ENCODE measurements around the gene FAM222B.
"Not testable (repeated sequence)": the region's sequence is repeated elsewhere in the genome, so short reads cannot be mapped to it uniquely, and the experiment has no call there.

FAM222B gene

GRCh38 chr17:28733346-28733745 lies 109.2 kb downstream of the FAM222B start:
- H3K9ac ChIP-seq (ENCODE audit: low read depth in 1 of 2, low read length in 2 of 2), result no peak overlapping the region
- H3K4me1 ChIP-seq (ENCODE audit: control insufficient read depth in 2 of 2, insufficient read depth in 2 of 2, low read length in 2 of 2), result peaks cover 7 to 12% of the 10 kb centered on the region in 2 donors
- no peaks in the 10 kb centered on the region for H3K36me3 ChIP-seq (ENCODE audit: control insufficient read depth in 2 of 2, insufficient read depth in 2 of 2, low read length in 2 of 2)
- no peaks in the 10 kb centered on the region for H3K27me3 ChIP-seq (ENCODE audit: control insufficient read depth in 2 of 2, insufficient read depth in 2 of 2, low read length in 2 of 2)
- H3K4me3 ChIP-seq (ENCODE audit: low read length in 2 of 2), result no peak overlapping the region
- no peak overlapping the region for H3K27ac ChIP-seq (ENCODE audit: low read depth in 2 of 2, low read length in 2 of 2)
- no peaks in the 10 kb centered on the region for H3K9me3 ChIP-seq (ENCODE audit: control insufficient read depth in 2 of 2, low read length in 2 of 2)

GRCh38 chr17:28729950-28730330 lies 112.7 kb downstream of the FAM222B start:
- peak overlapping the region in 1 of 2 donors; percentile 59 for H3K9ac ChIP-seq (ENCODE audit: low read depth in 1 of 2, low read length in 2 of 2)
- peak overlapping the region; percentile 99 for H3K27ac ChIP-seq (ENCODE audit: low read depth in 2 of 2, low read length in 2 of 2)
- H3K9me3 ChIP-seq (ENCODE audit: control insufficient read depth in 2 of 2, low read length in 2 of 2), result no peaks in the 10 kb centered on the region
- H3K4me1 ChIP-seq (ENCODE audit: control insufficient read depth in 2 of 2, insufficient read depth in 2 of 2, low read length in 2 of 2), result peaks cover 25 to 31% of the 10 kb centered on the region in 2 donors
- H3K27me3 ChIP-seq (ENCODE audit: control insufficient read depth in 2 of 2, insufficient read depth in 2 of 2, low read length in 2 of 2), result no peaks in the 10 kb centered on the region
- peaks cover 0 to 2% of the 10 kb centered on the region in 2 donors for H3K36me3 ChIP-seq (ENCODE audit: control insufficient read depth in 2 of 2, insufficient read depth in 2 of 2, low read length in 2 of 2)
- H3K4me3 ChIP-seq (ENCODE audit: low read length in 2 of 2), result peak overlapping the region; percentile 55 to 91

- Histone ChIP-seq H3K27me3 (ENCODE audit: control insufficient read depth in 2 of 2, insufficient read depth in 2 of 2, low read length in 2 of 2) (no peaks in the 10 kb centered on the region), H3K27ac (ENCODE audit: low read depth in 2 of 2, low read length in 2 of 2) (peak within 1 kb of the TSS; percentile 99), H3K4me3 (ENCODE audit: low read length in 2 of 2) (peak within 1 kb of the TSS; percentile 91), H3K9me3 (ENCODE audit: control insufficient read depth in 2 of 2, low read length in 2 of 2) (no peaks in the 10 kb centered on the region), H3K9ac (ENCODE audit: low read depth in 1 of 2, low read length in 2 of 2) (peak within 1 kb of the TSS; percentile 96 to 99), H3K36me3 (ENCODE audit: control insufficient read depth in 2 of 2, insufficient read depth in 2 of 2, low read length in 2 of 2) (peaks cover 10 to 16% of the 10 kb centered on the region in 2 donors), H3K4me1 (ENCODE audit: control insufficient read depth in 2 of 2, insufficient read depth in 2 of 2, low read length in 2 of 2) (peaks cover 33 to 39% of the 10 kb centered on the region in 2 donors)
These were observed 114.0 kb downstream of the FAM222B start, which contains the start of gene NEK8 for GRCh38 chr17:28728364-28729200. Gene NEK8, plus strand, starts transcription at chr17:28728788. Its CDS starts 26 bp downstream, at chr17:28728814.

DNA sequence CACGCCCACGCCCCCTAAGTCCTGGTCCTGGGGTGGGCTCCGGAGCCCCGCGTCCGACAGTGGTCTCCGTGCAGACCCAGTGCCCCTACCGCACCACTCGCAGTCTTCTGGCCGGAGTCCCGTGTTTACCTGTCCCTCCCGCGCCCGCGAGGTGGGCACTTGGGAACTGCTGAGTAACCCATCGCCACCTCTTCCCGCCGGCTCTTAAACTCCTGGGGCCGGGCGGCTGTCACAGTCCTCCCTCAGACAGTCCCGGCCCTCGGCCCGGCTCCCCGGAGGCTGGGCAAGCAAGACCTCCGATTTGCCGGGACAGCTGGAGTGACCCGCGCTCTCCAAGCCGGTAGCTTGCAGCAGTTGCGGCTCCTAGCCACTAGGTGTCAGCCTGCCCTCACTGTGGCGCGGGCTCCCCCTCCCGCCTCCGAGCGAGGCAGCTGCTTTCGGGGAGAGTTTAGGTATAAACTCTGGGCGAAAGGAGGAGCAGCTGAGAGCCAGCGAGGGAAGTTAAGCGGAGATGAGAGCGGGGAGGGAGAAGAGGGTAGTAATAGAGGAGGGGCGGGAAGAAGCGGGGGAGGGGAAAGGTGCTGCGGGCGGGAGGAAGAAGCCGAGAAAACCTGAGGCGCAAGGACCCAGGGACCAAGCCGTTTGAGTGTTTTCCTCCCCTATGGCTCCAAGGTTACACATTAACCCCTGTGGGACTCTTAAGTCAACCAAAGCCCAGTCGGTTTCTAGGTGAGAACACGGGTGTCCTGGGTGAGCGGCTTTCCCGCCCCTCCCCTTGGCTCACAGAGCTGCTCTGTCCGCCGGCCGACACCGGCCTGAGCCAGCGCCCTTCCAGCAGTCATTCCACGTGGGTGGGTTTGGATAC lies 115.7 kb downstream of the FAM222B start:
- Histone ChIP-seq H3K27ac (ENCODE audit: low read depth in 2 of 2, low read length in 2 of 2) (peak overlapping the region; percentile 99), H3K4me1 (ENCODE audit: control insufficient read depth in 2 of 2, insufficient read depth in 2 of 2, low read length in 2 of 2) (peaks cover 39 to 47% of the 10 kb centered on the region in 2 donors), H3K9ac (ENCODE audit: low read depth in 1 of 2, low read length in 2 of 2) (peak overlapping the region; percentile 96 to 99), H3K9me3 (ENCODE audit: control insufficient read depth in 2 of 2, low read length in 2 of 2) (no peaks in the 10 kb centered on the region), H3K36me3 (ENCODE audit: control insufficient read depth in 2 of 2, insufficient read depth in 2 of 2, low read length in 2 of 2) (peaks cover 24 to 31% of the 10 kb centered on the region in 2 donors), H3K27me3 (ENCODE audit: control insufficient read depth in 2 of 2, insufficient read depth in 2 of 2, low read length in 2 of 2) (no peaks in the 10 kb centered on the region), H3K4me3 (ENCODE audit: low read length in 2 of 2) (peak overlapping the region; percentile 82 to 91)

- H3K4me1 ChIP-seq (ENCODE audit: control insufficient read depth in 2 of 2, insufficient read depth in 2 of 2, low read length in 2 of 2), result peaks cover 46 to 54% of the 10 kb centered on the region in 2 donors
- H3K27ac ChIP-seq (ENCODE audit: low read depth in 2 of 2, low read length in 2 of 2), result peak within 1 kb of the TSS; percentile 99
- no peaks in the 10 kb centered on the region for H3K9me3 ChIP-seq (ENCODE audit: control insufficient read depth in 2 of 2, low read length in 2 of 2)
- peak within 1 kb of the TSS; percentile 82 to 91 for H3K4me3 ChIP-seq (ENCODE audit: low read length in 2 of 2)
- peak within 1 kb of the TSS; percentile 96 to 99 for H3K9ac ChIP-seq (ENCODE audit: low read depth in 1 of 2, low read length in 2 of 2)
- H3K36me3 ChIP-seq (ENCODE audit: control insufficient read depth in 2 of 2, insufficient read depth in 2 of 2, low read length in 2 of 2), result peaks cover 24 to 33% of the 10 kb centered on the region in 2 donors
- H3K27me3 ChIP-seq (ENCODE audit: control insufficient read depth in 2 of 2, insufficient read depth in 2 of 2, low read length in 2 of 2), result no peaks in the 10 kb centered on the region
These were observed 116.4 kb downstream of the FAM222B start, which contains the start of gene TLCD1 for GRCh38 chr17:28726226-28726626. Gene TLCD1, minus strand, starts transcription at chr17:28726233. Its CDS starts 136 bp downstream, at chr17:28726097.

DNA sequence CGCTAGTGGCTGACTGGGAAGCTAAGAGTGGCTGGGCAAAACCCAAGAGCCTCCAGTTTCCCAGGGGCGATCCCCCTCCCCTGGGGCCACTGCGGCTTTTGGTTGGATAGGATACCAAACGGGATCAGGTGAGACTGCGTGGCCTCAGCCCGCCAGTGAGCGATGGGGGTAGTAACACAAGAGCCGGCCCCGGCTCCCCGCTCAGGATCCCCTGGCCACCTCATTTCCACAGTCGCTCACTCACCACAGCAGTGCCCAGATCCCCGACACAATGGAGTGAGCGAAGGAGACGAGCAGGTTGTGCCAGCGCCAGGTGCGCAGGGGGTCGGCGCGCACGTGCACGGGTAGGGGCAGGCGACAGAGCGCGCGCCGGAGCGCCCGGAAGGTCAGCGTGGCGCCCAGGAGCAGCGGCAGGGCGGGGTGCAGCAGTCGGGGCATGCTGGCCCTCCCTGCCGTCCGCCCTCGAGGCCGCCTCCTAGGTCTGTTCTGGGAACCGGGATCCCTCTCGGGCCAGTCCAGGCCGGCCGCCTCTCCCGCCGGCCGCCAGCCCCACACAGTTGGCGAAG lies 116.8 kb downstream of the FAM222B start:
- Histone ChIP-seq H3K4me3 (ENCODE audit: low read length in 2 of 2) (peak overlapping the region; percentile 74 to 75), H3K4me1 (ENCODE audit: control insufficient read depth in 2 of 2, insufficient read depth in 2 of 2, low read length in 2 of 2) (peaks cover 51 to 58% of the 10 kb centered on the region in 2 donors), H3K9ac (ENCODE audit: low read depth in 1 of 2, low read length in 2 of 2) (peak overlapping the region; percentile 68 to 83), H3K9me3 (ENCODE audit: control insufficient read depth in 2 of 2, low read length in 2 of 2) (no peaks in the 10 kb centered on the region), H3K27me3 (ENCODE audit: control insufficient read depth in 2 of 2, insufficient read depth in 2 of 2, low read length in 2 of 2) (no peaks in the 10 kb centered on the region), H3K36me3 (ENCODE audit: control insufficient read depth in 2 of 2, insufficient read depth in 2 of 2, low read length in 2 of 2) (peaks cover 24 to 37% of the 10 kb centered on the region in 2 donors), H3K27ac (ENCODE audit: low read depth in 2 of 2, low read length in 2 of 2) (peak overlapping the region; percentile 99)

DNA sequence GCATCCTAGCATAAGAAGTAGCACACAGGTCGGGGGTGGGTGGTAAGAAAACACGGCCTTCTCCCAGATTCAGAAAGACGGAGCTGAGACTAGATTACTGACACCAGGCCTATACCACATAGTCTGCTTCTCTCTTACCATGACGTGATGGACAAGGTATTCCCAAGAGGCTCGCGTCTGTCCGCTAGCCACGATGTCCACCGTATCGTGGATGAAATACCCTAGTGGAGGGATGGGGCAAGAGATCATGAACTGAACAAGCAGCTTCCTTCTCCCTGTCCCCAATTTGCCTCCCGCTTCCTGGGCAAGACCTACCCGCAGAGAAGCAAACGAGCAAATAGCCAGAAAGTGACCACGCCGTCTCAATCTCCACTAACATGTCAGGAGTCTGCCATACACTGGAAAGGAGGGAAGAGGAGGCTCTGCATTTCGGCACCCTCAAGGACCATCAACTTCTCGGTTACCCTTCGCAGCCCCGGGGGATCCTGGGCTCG lies 117.4 kb downstream of the FAM222B start:
- H3K27ac ChIP-seq (ENCODE audit: low read depth in 2 of 2, low read length in 2 of 2), result peak overlapping the region; percentile 99
- peaks cover 24 to 37% of the 10 kb centered on the region in 2 donors for H3K36me3 ChIP-seq (ENCODE audit: control insufficient read depth in 2 of 2, insufficient read depth in 2 of 2, low read length in 2 of 2)
- no peaks in the 10 kb centered on the region for H3K9me3 ChIP-seq (ENCODE audit: control insufficient read depth in 2 of 2, low read length in 2 of 2)
- H3K4me1 ChIP-seq (ENCODE audit: control insufficient read depth in 2 of 2, insufficient read depth in 2 of 2, low read length in 2 of 2), result peaks cover 53 to 64% of the 10 kb centered on the region in 2 donors
- no peaks in the 10 kb centered on the region for H3K27me3 ChIP-seq (ENCODE audit: control insufficient read depth in 2 of 2, insufficient read depth in 2 of 2, low read length in 2 of 2)
- peak overlapping the region; percentile 68 to 83 for H3K9ac ChIP-seq (ENCODE audit: low read depth in 1 of 2, low read length in 2 of 2)
- peak overlapping the region; percentile 74 to 75 for H3K4me3 ChIP-seq (ENCODE audit: low read length in 2 of 2)

DNA sequence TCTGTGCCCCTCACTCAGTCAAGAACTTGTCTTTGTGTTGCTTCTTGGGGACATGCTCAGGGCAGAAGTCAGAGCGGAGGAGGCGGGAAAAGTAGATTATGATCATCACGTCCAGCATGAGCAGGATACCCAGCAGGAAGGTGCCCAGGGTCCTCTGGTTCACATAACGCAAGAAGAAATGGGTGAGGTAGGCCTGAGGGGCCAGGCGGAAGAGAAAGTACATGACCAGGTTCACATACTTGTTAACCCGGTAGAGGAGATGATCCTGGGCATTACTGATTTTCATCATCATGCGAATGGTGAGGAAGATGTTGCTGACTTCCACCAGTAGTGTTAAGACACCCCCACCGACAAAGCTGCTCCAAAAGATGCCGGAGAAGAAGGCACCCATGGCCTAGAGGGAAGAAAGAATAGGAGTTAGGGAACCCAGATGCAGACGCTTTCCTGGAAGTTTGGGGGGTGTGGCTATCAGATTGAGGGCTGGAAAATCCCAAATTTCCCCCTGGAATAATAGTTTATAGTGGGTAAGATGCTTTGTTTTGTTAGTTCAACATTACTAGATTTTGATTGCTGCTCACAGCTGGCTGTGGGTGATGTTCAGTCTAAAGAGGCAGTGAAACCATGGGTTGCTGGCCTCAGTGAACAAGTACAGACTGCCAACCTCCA lies 118.0 kb downstream of the FAM222B start:
- peak overlapping the region; percentile 74 to 75 for H3K4me3 ChIP-seq (ENCODE audit: low read length in 2 of 2)
- H3K36me3 ChIP-seq (ENCODE audit: control insufficient read depth in 2 of 2, insufficient read depth in 2 of 2, low read length in 2 of 2), result peaks cover 24 to 37% of the 10 kb centered on the region in 2 donors
- H3K27me3 ChIP-seq (ENCODE audit: control insufficient read depth in 2 of 2, insufficient read depth in 2 of 2, low read length in 2 of 2), result no peaks in the 10 kb centered on the region
- peak overlapping the region; percentile 99 for H3K27ac ChIP-seq (ENCODE audit: low read depth in 2 of 2, low read length in 2 of 2)
- no peaks in the 10 kb centered on the region for H3K9me3 ChIP-seq (ENCODE audit: control insufficient read depth in 2 of 2, low read length in 2 of 2)
- H3K4me1 ChIP-seq (ENCODE audit: control insufficient read depth in 2 of 2, insufficient read depth in 2 of 2, low read length in 2 of 2), result peaks cover 53 to 63% of the 10 kb centered on the region in 2 donors
- H3K9ac ChIP-seq (ENCODE audit: low read depth in 1 of 2, low read length in 2 of 2), result peak overlapping the region; percentile 68 to 83

DNA sequence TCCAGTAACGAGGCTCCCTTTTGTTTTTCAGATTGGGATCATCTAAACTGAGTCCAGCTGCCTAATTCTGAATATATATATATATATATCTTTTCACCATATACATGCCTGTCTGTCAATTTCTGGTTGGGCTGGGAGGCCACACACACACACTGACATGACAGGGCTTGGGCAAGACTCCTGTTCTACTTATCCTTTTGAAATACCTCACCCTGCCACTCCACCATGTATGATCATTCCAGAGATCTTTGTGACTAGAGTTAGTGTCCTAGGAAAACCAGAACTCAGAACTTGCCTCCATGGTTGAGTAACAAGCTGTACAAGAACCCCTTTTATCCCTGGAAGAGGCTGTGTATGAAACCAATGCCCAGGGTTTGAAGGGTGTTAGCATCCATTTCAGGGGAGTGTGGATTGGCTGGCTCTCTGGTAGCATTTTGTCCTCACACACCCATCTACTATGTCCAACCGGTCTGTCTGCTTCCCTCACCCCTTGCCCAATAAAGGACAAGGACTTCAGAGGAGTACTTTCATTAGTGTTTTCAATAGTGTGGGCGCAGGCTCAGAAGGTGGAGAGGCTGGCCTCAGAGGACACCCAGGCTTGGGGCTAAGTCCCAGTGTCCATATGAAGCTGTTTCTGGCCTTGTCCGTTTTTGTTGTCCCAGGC lies 118.6 kb downstream of the FAM222B start:
- H3K4me3 ChIP-seq (ENCODE audit: low read length in 2 of 2); H3K9ac ChIP-seq (ENCODE audit: low read depth in 1 of 2, low read length in 2 of 2); H3K27me3 ChIP-seq (ENCODE audit: control insufficient read depth in 2 of 2, insufficient read depth in 2 of 2, low read length in 2 of 2); H3K9me3 ChIP-seq (ENCODE audit: control insufficient read depth in 2 of 2, low read length in 2 of 2): not testable (repeated sequence)
- Histone ChIP-seq H3K36me3 (ENCODE audit: control insufficient read depth in 2 of 2, insufficient read depth in 2 of 2, low read length in 2 of 2) (peaks cover 24 to 37% of the 10 kb centered on the region in 2 donors), H3K4me1 (ENCODE audit: control insufficient read depth in 2 of 2, insufficient read depth in 2 of 2, low read length in 2 of 2) (peaks cover 54 to 61% of the 10 kb centered on the region in 2 donors), H3K27ac (ENCODE audit: low read depth in 2 of 2, low read length in 2 of 2) (peak overlapping the region in 1 of 2 donors; percentile 99)
